ENCODE results near the gene VWA5B2.

VWA5B2 gene

GRCh38 chr3:184227481-184227935 lies 1.9 kb upstream of the VWA5B2 start:
- DNase-seq, result no peak

DNA sequence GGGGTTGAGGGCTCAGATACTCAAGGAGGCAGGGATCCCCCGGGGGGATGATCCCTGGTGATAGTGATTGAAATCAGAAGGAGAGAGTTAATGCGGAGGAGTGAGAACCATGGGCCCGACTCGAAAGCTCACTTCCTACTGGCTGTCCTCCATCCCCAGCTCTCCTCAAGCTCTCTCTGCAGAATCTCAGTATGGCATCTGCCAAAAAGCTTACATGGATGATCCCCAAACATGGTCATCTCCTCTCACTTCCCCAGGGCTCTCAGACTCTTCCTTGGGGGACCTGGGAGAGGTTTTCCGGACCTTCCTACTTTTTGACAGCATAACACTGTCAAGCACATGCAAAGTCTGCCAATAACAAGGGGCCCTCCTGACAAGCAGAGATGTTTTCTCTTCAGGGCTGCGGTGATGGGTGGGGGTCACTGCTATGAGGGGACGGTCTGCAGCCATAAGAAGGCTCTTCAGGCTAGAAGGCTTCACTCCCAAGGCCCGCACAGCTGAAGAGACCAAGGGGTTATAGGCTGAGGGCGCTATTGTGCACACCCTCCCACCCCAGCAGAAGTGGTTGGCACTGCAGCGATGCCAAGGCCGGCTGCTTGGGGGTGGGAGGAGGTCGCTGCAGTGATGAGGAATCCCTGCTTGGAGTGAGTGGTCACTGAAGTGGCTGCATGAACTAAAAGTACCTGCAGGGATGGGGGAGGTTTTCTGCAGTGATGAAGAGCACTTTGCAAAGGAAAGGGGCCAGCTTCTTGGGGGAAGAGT lies 828 bp upstream of the VWA5B2 start:
- DNase-seq, result no peak

- no peak for DNase-seq
Measured at GRCh38 chr3:184230081-184230602, 757 bp downstream of the VWA5B2 start.

GRCh38 chr3:184230603-184231528 lies 1.5 kb downstream of the VWA5B2 start:
- no peak for DNase-seq

- no peak for DNase-seq
Measured at GRCh38 chr3:184231671-184232070, 2.3 kb downstream of the VWA5B2 start.

DNA sequence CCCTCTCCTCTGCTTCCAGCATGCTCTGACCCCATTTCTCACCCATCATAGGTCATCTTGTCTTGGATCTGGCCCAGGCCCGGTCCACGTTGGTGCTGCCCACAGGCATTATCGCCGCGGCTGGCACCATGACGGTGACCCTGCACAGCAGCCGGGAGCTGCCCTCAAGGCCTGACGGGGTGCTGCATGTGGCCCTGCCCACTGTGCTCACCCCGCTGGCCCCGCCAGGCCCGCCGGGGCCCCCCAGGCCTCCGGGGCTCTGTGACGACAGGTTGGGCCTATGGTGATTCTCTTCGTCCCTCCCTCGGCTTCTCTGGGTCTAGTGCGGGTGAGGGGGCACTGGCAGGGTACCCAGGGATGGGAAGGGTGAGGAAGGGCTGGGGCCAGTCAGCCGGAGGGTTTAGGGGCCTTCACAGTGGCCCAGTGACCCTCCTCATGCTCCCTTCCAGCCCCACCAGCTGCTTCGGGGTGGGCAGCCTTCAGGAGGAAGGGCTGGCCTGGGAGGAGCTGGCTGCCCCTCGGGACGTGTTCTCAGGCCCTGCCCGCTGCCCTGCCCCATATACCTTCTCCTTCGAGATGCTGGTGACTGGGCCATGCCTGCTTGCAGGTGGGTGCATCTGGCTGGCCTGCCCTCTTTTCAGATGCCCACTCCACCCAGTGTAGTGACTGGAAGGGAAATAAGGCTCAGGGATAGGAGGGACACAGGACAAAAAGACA lies 3.9 kb downstream of the VWA5B2 start:
- no peak for DNase-seq

DNA sequence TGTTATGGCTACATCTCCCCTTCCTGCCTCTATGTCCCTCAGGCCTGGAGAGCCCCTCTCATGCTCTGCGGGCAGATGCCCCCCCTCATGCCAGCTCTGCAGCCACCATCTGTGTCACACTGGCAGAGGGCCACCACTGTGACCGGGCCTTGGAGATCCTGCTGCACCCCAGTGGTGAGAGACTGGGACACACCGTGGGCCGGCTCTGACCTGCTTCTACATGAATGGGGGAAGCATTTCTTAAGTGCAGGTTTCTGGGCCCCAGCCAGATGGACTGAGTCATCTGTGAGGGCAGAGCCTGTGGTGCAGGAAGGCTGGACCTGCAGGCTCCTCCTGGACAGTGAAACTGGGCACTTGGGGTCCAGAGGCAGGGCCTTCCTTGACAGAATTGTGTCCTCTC lies 4.8 kb downstream of the VWA5B2 start:
- DNase-seq, result no peak

DNA sequence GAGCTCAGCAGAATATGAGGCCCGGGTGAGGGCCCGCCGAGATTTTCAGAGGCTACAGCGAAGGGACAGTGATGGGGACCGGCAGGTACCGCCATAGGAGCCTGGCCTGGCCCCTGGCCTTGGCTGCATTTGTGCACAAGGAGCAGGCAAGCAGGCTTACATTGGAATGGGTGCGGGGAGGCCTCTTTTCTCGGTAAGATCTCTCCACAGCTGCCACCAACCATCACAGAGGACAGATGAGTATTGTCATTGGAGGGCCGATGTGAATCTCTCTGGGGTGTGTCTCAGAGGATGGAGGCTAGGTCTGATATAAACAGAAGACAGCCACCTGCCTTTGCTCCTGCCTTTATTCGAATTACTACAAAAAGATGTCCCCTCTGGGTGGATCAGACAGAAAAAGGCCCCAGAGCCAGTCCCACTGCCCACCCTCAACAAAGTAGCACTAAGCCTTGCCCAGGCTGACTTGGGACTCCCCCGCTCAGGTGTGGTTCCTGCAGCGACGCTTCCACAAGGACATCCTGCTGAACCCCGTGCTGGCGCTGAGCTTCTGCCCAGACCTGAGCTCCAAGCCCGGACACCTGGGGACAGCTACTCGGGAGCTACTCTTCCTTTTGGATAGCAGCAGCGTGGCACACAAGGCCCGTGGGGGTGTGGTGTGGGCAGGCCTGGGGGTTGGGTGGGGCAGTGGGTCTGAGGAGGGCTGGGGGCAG lies 5.4 kb downstream of the VWA5B2 start:
- DNase-seq, result no peak

DNA sequence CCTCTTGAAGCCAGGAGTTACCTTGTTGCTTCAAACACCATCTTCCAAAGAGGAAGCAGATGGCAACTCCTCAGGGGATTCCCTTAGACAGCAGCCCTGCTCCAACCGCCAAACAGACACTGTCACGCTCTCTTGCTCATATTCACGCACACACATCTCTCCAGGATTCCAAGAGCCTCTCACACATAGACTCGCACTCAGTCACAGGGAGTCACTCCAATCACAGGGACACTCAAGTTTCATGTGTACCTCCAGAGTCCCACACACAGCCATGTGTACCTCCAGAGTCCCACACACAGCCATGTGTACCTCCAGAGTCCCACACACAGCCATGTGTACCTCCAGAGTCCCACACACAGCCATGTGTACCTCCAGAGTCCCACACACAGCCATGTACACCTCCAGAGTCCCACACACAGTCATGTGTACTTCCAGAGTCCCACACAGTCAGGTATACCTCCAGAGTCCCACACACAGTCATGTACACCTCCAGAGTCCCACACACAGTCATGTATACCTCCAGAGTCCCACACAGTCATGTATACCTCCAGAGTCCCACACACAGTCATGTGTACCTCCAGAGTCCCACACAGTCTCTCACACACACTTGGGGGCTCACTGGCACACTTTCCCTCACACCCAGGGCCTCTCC lies 6.1 kb downstream of the VWA5B2 start:
- no peak for DNase-seq

DNA sequence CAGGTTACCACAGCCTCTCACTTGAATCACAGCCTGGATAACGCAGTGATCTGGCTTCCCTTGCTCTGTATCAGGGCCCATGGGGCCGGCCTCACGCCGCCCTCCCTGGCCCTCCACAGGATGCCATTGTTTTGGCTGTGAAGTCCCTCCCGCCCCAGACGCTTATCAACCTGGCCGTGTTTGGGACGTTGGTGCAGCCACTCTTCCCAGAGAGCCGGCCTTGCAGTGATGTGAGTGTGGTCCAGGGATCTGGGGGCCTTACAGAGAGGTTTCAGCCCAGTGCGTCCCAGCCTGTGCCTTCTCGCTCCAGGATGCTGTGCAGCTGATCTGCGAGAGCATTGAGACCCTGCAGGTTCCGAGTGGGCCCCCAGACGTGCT lies 6.6 kb downstream of the VWA5B2 start:
- DNase-seq, result no peak

DNA sequence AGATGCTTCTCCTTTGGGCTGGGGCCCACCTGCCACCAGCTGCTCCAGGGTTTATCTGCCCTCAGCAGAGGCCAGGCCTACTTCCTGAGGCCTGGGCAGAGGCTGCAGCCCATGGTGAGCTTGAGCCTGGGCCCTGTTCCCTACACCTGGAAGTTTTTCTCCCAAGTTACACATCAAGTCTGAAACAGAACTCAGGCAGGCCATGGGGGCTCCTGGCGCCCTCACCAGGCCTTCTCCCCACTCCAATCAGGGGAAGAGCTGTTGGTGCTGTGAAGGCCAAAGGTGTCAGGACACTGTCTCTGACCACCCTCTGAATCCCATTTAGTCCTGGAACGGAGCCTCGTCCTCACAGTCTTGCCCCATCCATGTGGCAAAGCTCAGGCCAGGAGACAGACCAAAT lies 7.3 kb downstream of the VWA5B2 start:
- no peak for DNase-seq

DNA sequence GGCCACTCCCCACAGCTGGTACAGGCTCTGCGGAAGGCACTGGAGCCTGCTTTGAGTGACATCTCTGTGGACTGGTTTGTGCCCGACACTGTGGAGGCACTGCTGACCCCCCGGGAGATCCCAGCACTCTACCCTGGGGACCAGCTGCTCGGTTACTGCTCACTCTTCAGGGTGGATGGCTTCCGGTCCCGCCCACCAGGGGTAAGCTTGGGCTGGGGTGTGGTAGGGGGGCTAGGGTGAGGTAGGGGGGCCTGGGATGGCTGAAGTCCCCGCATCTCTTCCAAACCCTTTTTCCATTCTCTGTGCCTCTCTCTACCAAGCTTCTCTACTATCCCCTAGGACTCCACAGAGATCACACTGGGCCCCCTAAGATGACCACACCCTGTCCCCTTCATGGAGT lies 7.8 kb downstream of the VWA5B2 start:
- DNase-seq, result no peak

DNA sequence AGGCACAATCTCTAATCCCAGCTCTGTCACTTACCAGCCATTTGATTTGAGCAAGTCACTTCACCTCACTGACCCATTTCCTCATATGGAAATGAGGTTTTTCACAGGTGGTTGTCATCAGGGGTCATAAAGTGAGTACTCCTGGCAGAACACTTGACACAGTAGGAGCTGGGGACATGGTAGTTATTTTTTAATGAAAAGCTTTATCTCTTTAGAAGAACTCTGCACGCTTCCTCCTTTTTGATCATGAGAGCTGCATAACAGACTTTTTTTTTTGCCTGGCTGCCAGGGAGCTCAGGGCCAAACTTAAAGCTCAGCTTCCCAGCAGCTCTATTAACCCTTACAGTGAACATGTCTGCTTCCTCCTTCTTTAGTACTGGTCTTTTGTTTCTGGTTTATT lies 8.4 kb downstream of the VWA5B2 start:
- DNase-seq, result no peak

GRCh38 chr3:184238246-184238818 lies 8.9 kb downstream of the VWA5B2 start:
- no peak for DNase-seq

GRCh38 chr3:184239221-184239620 lies 9.8 kb downstream of the VWA5B2 start:
- no peak for DNase-seq

GRCh38 chr3:184239708-184240107 lies 10.3 kb downstream of the VWA5B2 start:
- DNase-seq, result no peak

DNA sequence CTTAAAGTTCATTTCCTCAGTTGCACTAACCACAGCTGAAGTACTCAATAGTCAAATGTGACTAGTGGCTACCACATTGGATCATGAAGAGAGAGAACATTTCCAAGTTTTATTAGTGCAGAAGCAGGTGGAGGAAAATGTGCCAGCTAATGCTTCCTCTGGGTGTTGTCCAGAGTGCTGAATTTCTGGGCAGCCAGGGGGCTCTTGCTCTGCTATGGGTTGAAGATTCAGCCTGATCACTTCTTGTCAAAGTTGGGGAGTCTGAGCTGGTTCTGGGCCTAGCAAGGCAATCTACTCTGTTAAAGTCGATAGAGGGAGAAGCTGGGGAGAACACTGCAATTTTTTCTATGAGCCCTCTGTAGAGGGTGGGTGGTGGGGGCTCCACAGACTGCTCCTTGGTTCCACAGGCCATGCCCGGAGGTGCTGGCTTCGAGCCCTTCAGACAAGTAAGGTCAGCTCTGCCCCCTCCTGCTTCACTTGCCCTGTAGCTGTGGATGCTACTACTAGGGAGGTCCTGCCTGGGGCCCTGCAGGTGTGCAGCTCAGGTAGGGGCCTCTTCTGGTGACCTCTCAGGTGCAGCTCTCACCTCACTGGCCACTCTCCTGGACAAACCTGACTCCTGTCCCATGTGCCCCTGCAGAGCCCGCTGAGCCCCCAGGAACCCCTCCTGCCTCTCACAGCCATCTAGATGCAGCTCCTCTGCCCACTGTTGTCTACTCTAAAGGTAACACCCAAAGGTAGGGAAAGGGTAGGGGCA lies 11.2 kb downstream of the VWA5B2 start:
- DNase-seq, result no peak

DNA sequence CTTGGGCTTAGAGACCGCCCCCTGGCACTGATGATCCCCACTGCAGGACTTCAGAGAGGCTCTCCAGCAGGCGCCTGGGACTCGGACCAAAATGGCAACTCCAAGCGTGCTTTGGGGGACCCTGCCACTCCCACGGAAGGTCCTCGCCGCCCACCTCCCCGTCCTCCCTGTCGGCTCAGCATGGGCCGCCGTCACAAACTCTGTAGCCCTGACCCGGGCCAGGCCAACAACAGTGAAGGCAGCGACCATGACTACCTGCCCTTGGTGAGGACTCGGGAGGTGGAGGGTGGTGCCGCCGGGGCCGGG lies 11.7 kb downstream of the VWA5B2 start:
- DNase-seq, result no peak

DNA sequence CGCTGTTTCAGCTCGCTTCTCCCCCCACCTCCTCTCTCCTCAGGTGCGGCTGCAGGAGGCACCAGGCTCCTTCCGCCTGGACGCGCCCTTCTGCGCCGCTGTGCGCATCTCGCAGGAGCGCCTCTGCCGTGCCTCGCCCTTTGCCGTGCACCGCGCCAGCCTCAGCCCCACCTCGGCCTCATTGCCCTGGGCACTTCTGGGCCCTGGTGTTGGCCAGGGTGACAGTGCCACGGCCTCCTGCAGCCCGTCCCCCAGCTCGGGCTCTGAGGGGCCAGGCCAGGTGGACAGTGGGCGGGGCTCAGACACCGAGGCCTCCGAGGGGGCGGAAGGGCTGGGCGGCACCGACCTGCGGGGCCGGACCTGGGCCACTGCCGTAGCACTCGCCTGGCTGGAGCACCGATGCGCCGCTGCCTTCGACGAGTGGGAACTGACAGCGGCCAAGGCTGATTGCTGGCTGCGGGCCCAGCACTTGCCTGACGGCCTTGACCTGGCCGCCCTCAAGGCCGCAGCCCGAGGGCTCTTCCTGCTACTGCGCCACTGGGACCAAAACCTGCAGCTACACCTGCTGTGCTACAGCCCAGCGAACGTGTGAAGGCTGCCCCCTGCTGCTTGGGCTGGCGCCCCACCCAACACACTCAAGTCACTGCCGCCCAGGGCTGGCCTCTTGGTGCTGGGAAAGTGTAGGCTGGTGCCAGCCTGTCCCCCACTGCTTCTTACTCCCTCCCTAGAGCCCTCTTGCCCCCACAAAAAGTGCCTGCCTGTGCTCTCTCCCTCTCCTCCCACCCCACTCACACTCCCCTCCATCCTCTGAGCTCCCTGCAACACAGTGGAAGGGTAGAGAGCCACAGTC lies 12.3 kb downstream of the VWA5B2 start:
- DNase-seq, result no peak

DNA sequence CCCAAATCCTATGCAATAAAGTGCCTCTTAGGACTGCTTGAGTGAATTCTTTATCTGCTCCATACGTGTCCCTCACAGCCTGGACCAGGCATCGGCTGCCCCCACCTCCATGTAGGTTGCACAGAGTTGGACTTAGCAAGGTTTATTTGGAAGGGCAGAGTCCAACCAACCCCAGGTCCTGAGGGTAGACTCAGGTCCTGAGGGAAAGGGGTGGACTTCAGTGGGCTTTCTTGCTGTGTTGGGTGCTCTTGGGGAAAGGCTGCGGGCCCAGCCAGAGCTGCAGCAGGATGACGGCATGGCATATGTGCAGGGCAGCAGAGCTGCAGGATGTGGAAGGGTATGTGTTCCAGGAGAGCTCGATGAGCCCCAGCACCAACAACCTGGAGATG lies 12.9 kb downstream of the VWA5B2 start:
- DNase-seq, result no peak
